GM10847 (cell line): ENCODE results near the gene TTK.

Experiments used
- POLR2A ChIP-seq: IDR thresholded peaks from 2 replicates; pipeline ENCODE4 v1.6.1; 2011; ENCODE audit not compliant: insufficient read length; ENCODE audit errors: extremely low read depth

Gene TTK

GRCh38 chr6:80004173-80005072 lies at the start of gene TTK:
Gene TTK, plus strand, starts transcription at chr6:80004649. Its CDS starts 1,195 bp downstream, at chr6:80005844.
- TF ChIP-seq POLR2A: no peak

DNA sequence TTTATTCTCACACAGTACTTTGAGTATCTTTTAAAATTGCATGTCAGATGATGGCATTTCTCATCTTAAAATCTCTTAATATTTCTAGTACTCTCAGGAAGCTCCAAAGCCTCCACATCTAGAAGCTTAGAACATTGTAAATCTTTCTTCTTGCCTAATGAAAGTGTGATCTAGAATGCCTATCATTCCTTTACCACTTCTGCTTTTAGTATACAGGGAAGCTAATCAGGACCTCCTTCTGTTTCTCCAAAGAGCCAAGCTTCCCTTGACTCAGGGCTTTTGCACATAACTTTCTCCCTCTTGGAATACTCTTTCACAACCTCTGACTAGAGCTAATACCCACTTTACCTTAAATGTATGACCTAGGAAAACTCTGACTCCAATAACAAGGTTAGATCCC lies 49.6 kb upstream of the TTK start:
- TF ChIP-seq POLR2A: no peak

- TF ChIP-seq POLR2A: no peak
Measured at GRCh38 chr6:79964607-79965081, 39.8 kb upstream of the TTK start.

GRCh38 chr6:79967178-79967577 lies 37.3 kb upstream of the TTK start:
- no peak for TF ChIP-seq POLR2A

GRCh38 chr6:79969784-79970183 lies 34.7 kb upstream of the TTK start:
- TF ChIP-seq POLR2A: no peak

DNA sequence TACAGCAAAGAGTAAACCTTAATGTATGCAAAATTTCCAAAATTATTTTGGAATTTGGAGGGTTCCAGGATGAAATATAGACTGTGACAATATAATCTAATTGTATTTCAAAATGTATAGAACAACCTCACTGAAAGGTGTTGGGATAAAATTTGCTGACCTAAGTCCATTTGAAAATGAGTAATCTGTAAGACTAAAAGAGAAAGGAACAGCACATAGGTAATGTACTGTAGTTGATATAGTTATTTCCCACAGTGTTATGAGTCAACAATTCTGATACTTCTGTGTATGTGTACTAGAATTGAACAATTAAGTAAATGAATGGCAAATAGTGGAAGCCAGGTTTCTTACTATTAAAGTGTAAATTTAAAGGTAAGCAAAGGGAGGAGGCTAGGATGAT lies 33.3 kb upstream of the TTK start:
- TF ChIP-seq POLR2A: no peak

- TF ChIP-seq POLR2A: no peak
Measured at GRCh38 chr6:79981652-79982051, 22.8 kb upstream of the TTK start.

DNA sequence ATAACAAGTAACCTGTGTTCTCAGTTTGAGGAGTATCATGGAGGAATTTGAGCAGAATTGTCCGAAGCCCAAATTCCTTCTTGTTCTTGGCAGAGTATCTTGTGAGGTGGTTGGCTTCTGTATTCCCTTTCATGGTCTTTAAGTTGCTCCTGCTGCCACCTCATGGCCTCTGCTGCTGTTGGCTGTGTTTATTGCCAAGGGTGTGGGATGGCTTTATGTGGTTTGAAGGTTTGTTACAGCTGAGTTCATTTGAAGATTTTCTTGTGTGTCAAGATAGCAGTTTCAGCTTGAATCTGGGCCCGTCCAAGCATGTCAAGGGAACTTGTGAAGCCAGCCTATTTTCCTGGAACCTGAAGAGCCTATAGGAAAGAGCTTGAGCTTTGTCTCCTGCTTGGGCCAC lies 20.2 kb upstream of the TTK start:
- TF ChIP-seq POLR2A: no peak

DNA sequence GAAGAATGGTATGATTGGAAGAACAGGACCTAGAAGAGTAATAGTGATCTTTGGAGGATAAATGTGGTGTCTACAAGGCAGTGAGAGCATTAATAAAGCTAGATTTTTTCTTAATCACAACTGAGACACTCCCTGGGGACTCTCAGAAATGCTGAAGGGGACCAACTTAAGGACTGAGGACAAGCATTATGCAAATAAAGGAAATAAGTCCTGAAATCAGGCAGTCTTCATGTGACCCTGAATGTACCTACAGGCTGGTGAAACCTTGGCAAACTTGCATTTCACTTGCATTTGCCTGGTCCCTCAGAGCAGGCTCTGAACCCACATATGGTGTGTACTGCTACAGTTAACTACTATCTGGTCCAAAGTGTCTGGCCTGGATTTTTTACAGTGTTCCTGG lies 19.3 kb upstream of the TTK start:
- no peak for TF ChIP-seq POLR2A

GRCh38 chr6:79989641-79990040 lies 14.8 kb upstream of the TTK start:
- TF ChIP-seq POLR2A: no peak

DNA sequence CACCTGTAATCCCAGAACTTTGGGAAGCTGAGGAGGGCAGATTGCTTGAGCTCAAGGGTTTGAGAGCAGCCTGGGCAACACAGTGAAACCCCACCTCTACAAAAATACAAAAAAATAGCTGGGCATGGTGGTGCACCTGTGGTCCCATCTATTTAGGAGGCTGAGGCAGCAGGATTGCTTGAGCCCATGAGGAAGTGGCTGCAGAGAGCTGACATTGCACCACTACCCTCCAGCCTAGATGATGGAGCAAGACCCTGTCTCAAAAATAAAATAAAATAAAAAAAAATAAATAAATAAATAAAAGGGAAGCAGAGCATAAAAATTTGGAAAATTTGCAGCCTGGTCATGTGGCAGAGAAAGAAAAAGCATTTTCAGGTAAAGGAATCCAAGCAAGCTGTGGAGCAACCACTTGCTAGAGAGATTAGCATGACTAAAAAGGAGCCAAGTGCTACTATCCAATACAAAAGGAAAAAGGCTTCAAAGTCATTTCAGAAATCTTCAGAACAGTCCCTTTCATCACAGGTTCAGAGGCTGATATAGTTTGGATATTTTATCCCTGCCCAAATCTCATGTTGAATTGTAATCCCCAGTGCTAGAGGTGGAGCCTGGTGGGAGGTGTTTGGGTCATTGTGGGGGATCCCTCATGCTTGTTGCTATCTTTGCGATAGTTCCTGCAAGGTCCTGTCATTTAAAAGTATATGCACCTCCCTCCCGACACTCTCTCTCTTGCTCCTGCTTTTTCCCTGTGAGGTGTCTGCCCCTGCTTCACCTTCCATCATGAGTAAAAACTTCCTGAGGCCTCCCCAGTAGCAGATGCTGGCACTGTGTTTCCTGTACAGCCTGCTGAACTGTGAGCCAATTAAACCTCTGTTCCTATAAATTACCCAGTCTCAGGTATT lies 11.2 kb upstream of the TTK start:
- no peak for TF ChIP-seq POLR2A

- no peak for TF ChIP-seq POLR2A
Measured at GRCh38 chr6:79993911-79994309, 10.5 kb upstream of the TTK start.

DNA sequence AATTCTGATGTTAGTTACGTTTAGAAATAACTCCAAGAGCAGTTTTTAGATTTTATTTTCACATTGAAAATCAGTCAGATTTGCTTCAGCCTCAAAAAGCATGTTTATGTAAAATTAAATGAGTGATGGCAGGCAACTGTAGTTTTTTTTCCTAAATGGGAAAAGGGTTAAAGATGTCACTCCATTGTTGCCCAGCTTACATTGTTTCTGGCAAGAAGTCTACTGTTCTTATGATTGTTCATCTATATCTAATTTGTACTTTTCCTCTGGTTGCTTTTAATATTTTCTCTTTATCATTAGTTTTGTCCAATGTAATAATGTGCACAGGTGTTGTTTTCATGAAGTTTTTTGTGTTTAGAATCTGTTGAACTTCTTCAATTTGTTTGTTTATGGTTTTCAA lies 6.7 kb upstream of the TTK start:
- no peak for TF ChIP-seq POLR2A

DNA sequence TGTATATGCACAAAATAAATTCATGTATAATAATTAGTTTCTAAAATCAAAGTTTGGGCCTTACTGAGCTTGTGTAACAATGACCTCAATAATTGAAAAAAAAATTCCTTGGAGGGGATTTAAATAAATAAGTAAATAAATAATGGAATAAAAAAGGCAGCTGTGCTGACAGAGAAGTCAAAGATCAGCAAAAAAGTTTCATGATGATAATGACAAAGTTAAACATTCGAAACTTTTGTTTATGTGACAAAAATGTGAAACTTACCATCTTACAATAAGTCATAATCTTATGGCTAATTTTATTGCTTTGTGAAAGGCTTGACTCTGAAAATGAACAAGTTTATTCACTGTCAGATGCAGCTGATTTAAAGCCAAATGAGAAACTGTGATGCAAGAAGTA lies 3.1 kb upstream of the TTK start:
- TF ChIP-seq POLR2A: no peak

DNA sequence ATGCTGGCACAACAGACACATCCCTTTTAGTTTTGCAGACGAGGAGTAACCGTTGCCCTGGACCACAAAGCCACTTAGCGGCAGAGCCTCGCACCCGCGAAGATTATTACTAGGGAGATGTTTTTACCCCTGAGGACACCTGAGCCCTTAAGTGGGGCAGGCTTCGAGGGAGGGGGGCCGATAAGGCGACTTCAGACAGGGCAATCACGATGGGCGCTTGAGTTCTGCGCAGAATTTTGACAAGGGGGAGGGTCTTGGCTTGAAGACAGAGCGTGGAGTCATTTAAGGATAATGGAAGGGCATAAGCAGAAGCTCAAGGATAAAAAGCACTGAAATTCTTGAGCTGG lies 650 bp upstream of the TTK start:
- no peak for TF ChIP-seq POLR2A

GRCh38 chr6:80005406-80005805 lies 957 bp downstream of the TTK start:
- TF ChIP-seq POLR2A: no peak
